Glomerular visceral epithelial cell (primary cell): Measurements from ENCODE around the gene LUZP2.

ENCODE experiments used
- DNase-seq: peaks from one replicate; pipeline ENCODE4 v3.0.0-alpha.2; 2016; ENCODE audit errors: extremely low spot score

Gene LUZP2

GRCh38 chr11:24714601-24715000 lies 217.7 kb downstream of the LUZP2 start:
- DNase-seq = no peak

DNA sequence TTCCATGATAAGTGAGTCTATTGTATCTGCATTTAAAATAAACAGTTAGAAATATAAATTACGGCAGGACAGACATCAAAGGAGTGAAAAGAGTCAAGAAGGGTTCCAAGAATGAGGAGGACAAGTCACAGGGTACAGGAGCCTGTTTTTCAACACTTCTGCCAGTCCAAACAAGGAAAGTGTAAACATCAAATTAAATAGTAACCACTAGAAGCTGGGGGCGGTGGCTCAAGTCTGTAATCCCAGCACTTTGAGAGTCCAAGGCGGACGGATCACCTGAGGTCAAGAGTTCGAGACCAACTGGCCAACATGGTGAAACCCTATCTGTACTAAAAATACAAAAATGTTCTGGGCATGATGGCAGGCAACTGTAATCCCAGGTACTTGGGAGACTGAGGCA lies 219.6 kb downstream of the LUZP2 start:
- DNase-seq = no peak

DNA sequence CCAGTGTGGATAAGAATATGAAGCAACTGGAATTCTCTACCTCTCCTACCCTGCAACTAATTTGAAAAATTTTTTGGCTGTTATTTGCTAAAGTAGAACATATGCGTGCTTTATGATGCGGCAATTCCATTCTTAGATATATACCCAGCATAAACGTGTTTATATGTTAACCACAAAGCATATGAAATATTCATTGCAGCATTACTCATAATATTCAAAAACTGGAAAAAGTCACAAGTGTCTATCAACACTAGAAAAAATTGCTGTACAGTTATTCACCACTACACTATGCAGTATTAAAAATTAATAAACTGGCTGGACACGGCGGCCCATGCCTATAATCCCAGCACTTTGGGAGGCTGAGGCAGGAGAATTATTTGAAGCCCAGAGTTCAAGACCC lies 226.4 kb downstream of the LUZP2 start:
- DNase-seq = no peak

DNA sequence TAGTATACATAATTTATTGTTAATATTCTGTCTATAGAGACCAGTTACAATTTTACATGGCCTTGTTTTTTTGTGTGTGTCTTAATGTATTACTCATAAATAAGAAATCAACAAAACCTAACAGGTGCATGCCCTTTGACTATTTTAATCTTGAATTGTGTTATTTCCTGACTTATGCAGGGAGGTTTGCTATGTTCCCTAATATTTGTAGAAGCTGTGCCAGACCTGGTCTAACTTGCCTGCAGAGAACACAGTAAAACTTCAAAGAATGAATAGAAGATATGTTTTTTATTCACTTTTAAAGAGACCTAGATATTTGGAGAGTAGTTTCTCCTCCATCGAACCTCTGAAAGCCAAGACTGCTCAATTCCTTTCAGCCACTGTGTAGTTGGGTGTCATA lies 234.7 kb downstream of the LUZP2 start:
- DNase-seq = no peak

DNA sequence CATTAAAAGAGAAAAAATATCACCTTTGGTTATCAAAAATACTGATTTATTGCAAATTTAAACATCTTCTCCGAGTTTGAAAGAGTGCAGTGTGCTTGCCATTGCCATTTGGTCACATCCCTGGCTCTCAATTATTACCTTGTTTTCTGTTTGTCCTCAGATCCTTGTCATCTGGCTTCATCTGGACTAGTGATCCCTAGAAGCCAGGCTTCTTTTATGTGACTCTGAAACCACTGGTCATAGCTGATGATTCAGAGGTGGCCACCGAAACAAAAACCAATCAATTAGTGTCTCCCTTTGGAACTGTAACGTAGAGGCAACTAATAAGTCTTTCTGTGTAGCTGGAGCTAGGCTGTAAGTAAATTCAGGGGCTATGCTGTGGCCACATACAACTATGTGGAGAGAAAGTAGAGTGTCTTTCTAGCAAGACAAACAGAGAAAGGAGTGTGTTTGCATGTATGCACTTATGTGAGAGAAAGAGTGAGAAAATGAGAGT lies 237.9 kb downstream of the LUZP2 start:
- DNase-seq = no peak

- no peak for DNase-seq
These were observed 242.1 kb downstream of the LUZP2 start for GRCh38 chr11:24738972-24739371.

GRCh38 chr11:24739637-24740036 lies 242.8 kb downstream of the LUZP2 start:
- DNase-seq = no peak

GRCh38 chr11:24747275-24748251 lies 250.7 kb downstream of the LUZP2 start:
- no peak for DNase-seq

GRCh38 chr11:24748261-24748660 lies 251.4 kb downstream of the LUZP2 start:
- no peak for DNase-seq

DNA sequence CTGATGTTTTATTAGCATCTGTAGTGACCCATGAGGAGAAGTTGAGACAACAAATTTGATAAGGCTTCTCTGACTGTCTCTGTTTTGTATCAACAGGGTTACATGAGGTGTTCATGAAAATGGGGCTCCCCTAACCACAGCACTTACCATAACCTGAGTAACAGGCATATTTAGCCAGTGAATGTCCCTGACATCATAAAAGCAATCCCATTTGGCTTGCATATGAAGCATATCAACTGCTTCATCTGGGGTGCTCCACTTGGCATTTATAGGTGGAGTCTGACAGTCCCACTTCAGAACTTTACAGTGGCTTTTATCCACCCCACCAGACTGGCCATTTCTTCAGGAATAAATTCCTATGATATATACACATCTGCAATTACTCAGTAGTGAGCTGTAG lies 257.6 kb downstream of the LUZP2 start:
- no peak for DNase-seq

- no peak for DNase-seq
These were observed 258.5 kb downstream of the LUZP2 start for GRCh38 chr11:24755260-24755839.

GRCh38 chr11:24759742-24760141 lies 262.9 kb downstream of the LUZP2 start:
- DNase-seq = no peak

DNA sequence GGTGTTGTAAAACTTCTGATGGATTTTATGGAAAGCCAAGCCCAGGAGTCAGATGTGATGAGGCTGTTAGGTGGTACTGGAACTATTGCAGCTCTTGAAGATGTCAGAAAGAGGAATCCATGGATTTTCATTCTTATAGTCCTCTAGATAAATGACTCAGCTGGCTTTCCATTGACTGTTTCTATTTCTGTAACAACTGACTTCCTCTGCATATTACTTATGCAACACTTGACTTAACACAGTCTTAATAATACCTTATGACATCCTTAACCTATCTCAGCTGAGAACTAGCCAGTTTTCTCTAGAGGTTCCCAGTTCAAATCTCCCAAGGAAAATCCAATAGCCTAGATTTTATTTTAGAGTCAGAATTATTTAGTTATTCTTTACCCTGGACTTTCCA lies 263.8 kb downstream of the LUZP2 start:
- DNase-seq = peak; percentile 24

DNA sequence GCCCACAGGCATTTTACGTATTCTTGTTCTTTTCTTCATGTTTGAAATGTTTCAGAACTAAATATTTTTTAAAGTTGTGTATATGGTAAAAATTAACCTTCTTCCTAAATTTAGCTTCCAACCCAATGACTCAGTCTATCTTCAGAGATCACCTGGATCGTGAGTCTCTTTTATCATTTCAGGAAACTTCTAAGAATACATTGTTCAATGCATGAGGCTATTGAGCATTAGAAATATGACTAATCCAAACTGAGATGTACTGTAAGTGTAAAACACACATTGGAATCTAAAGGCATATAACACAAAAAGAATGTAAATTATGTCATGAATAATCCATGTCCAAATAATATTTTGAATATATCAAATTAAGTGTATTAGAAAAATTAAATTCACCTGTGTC lies 265.2 kb downstream of the LUZP2 start:
- no peak for DNase-seq

DNA sequence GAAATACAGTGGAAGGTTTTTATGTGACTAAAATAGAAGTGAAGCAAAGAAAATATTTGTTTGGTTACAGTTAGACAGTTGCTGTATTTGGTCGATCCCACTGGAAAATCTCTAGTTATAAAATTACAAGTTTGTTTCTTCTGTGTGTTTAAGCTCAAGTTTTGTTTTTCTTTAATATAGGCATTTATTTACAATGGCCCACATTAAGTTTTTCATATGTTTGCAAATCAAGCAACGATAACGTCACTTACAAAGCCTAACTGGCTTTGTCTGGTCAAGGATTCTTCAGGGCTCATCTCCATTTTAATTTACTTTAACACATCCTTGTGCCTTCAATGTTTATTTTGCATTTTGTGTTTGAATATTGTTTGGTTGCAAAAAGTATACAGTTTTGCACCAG lies 270.6 kb downstream of the LUZP2 start:
- DNase-seq = no peak

GRCh38 chr11:24773322-24773721 lies 276.5 kb downstream of the LUZP2 start:
- DNase-seq = no peak

- no peak for DNase-seq
These were observed 282.9 kb downstream of the LUZP2 start for GRCh38 chr11:24779791-24780190.

- DNase-seq = no peak
These were observed 284.4 kb downstream of the LUZP2 start for GRCh38 chr11:24781288-24781687.

DNA sequence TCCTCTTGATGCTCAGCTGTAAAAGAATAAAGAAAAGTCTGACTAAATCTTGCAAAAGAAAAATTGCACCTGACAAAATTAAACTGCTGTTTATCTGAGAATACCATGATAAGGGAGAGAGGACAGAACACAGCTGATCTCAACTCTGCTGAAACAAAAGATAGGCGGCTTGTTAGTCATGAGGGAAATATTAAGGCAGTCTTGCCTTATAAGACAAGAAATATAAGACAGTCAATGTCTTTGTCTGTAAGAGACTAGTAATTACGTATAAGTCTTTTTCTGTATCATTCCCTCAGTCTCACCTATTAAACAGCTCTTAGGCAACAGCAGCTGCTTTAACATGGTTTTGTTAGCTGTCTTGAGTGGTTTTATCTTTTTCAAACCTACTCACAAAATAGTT lies 296.6 kb downstream of the LUZP2 start:
- no peak for DNase-seq

GRCh38 chr11:24794064-24794463 lies 297.2 kb downstream of the LUZP2 start:
- DNase-seq = no peak

DNA sequence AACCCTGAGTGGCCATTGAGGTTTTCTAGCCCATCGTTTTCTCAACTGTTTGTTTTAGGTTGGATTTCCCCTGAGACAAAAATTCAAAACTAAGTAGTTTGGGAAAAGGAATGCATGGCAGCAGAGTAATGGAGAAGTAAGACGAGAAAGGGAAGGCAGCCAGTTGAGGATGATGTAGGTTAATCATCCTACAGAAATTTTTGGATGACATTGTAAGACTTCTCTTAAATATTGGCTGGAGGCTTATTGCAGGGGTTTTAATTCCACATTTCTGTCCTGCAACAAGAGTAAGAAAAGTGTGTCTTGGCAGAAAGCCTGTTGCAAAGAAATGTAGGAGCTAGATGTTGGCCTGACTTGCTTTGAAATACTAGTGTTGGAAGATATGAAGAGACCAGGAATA lies 308.8 kb downstream of the LUZP2 start:
- no peak for DNase-seq

GRCh38 chr11:24808173-24808572 lies 311.3 kb downstream of the LUZP2 start:
- DNase-seq = no peak

DNA sequence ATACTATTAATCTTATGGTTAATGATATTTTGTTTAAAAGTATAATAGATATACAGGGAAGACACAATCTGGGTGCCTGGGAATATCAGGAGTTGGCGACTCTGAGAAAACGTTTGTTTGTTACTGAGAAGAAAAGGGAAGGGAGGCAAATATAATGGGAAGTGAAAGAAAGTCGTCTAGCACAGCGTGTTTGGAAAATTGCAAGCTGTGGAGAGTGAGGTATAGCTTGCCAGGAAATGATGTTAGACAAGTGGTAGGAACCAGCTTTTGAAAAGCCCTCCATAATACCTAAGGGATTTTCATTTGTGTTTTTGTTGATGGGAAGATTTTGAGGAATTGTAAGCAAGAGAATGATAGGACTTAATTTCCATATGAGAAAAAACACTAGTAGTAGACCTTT lies 322.2 kb downstream of the LUZP2 start:
- DNase-seq = no peak
